PFSK-1 (cell line): Measurements from ENCODE around the gene COMT.

ENCODE experiments used
- FOXP2 ChIP-seq: optimal IDR thresholded peaks from 2 replicates; pipeline ENCODE3; 2011; ENCODE audit warnings: borderline replicate concordance, control low read depth, inconsistent platforms; ENCODE audit not compliant: insufficient read depth; ENCODE audit errors: extremely low read length, extremely low read depth
- POLR2AphosphoS5 ChIP-seq: IDR thresholded peaks from 2 replicates; pipeline ENCODE4 v1.6.1; 2012; ENCODE audit warnings: low read depth, mild to moderate bottlenecking, control low read depth, low read length, moderate library complexity
- REST ChIP-seq, 2 experiments: IDR thresholded peaks; 2 replicates each; pipeline versions ENCODE4 v1.6.1 to v1.8.0; 2011 to 2012; ENCODE audit warnings: low read depth in 2 of 2, low read length in 2 of 2, control low read depth in 1 of 2, inconsistent platforms in 1 of 2, mild to moderate bottlenecking in 1 of 2, moderate library complexity in 1 of 2; ENCODE audit not compliant: insufficient read depth in 1 of 2
- SIN3A ChIP-seq: IDR thresholded peaks from 2 replicates; pipeline ENCODE4 v1.6.1; 2012; ENCODE audit warnings: mild to moderate bottlenecking, low read length, moderate library complexity, borderline replicate concordance; ENCODE audit not compliant: insufficient read depth
- TAF1 ChIP-seq: IDR thresholded peaks from 2 replicates; pipeline ENCODE4 v1.6.1; 2012; ENCODE audit warnings: low read length, control low read depth, borderline replicate concordance; ENCODE audit not compliant: insufficient read depth

COMT gene

GRCh38 chr22:20009018-20009491, 67.5 kb downstream of the COMT start:
- TF ChIP-seq REST (IDR thresholded peaks at IDR 0.05; ENCODE audit: insufficient read depth in 1 of 2, low read depth in 2 of 2, low read length in 2 of 2): no peak
- no peak for TF ChIP-seq TAF1
- TF ChIP-seq POLR2AphosphoS5: no peak
- no peak for TF ChIP-seq FOXP2
- no peak for TF ChIP-seq SIN3A

GRCh38 chr22:20009582-20010306, 68.2 kb downstream of the COMT start:
- no peak for TF ChIP-seq FOXP2
- no peak for TF ChIP-seq REST (IDR thresholded peaks at IDR 0.05; ENCODE audit: insufficient read depth in 1 of 2, low read depth in 2 of 2, low read length in 2 of 2)
- no peak for TF ChIP-seq SIN3A
- TF ChIP-seq POLR2AphosphoS5: no peak
- no peak for TF ChIP-seq TAF1

DNA sequence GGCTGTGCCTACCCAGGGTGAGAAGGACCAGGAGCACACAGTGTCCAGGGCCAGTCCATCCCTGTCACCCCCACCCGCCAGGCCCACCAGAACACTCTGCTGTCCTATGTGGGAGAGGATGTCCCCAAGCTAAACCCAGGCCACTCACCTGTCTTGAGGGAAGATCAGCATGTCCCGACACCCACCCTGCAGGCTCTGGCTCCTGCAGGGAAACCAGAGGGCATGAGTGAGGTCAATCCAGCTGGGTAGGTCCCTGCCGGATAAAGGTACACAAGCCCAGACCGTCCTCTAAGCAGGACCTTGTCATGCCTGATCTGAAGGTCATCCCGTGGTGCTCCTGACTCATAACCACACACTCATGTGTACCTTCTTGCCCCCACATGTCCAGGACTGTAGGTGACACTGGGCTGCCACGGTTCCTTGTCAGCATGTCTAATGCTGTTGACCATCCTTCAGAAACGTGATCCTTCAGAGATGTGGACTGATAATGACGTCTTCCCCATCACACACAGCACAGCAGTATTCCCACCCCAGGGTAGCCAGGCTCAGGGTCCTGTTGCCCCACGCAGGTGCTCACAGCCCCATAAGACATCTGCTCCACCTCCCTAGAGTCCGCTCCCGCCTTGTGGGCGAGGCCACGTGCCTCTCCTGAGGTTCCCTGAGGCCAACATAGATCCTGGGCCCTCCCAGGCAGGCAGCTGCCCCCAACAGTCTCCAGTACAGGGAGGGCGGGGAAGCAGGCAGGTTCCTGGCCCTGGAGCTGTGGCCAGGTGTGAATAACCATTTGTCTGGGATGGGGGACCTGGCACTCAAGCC, 68.9 kb downstream of the COMT start:
- no peak for TF ChIP-seq POLR2AphosphoS5
- no peak for TF ChIP-seq REST (IDR thresholded peaks at IDR 0.05; ENCODE audit: insufficient read depth in 1 of 2, low read depth in 2 of 2, low read length in 2 of 2)
- no peak for TF ChIP-seq FOXP2
- TF ChIP-seq SIN3A: no peak
- TF ChIP-seq TAF1: no peak

DNA sequence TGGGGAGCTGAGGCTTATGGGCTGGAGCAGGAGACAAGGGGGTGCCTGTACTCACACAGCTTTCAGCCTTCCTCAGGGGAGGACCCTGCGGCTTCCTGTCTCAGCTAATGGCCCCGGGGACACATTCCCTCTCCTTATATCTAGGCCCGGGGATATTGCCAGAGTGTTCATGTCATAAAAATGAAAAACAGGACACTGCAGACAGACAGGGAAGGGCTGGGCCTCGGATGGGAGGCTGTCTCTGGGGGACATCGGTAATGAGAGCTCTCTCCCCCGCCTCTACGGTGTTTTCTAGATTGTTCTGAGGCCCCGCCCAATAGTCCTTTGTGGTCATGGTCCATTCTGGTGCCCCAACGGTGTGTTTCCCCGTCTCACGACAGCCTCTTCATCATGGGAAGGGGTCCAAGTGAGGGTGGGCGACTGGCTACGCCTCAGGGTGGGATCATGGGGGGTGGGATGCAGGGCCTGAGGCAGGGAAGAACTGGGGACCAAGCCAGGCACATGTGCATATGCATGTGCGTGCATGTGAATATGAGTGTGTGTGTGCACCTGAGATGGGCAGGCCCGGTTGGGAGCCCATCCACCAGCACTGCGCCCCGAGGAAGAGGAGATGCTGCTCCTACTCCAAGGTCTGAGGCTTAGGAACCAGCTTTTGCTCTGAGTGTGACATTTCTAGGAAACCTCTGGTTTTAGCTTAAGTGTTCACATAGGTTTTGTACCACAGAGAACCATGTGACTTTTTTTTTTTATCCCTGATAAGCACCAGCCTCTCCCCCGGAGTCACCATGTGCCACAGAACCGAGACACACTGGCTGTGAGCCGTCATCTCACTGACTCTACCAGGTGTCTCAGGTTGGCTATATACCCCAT, 69.8 kb downstream of the COMT start:
- TF ChIP-seq POLR2AphosphoS5: no peak
- TF ChIP-seq FOXP2: no peak
- no peak for TF ChIP-seq TAF1
- no peak for TF ChIP-seq SIN3A
- TF ChIP-seq REST (IDR thresholded peaks at IDR 0.05; ENCODE audit: insufficient read depth in 1 of 2, low read depth in 2 of 2, low read length in 2 of 2): no peak
